Measurements from ENCODE around the gene ARHGAP35. TPM values are rescaled to one million over a fixed set of nuclear protein-coding genes. Genes with fewer than 3 reads are reported as not detected.
"Not testable (repeated sequence)": the region's sequence is repeated elsewhere in the genome, so short reads cannot be mapped to it uniquely, and the experiment has no call there.

Gene ARHGAP35
- total RNA-seq, 1 experiment from 2014 or later = 18.2 TPM

DNA sequence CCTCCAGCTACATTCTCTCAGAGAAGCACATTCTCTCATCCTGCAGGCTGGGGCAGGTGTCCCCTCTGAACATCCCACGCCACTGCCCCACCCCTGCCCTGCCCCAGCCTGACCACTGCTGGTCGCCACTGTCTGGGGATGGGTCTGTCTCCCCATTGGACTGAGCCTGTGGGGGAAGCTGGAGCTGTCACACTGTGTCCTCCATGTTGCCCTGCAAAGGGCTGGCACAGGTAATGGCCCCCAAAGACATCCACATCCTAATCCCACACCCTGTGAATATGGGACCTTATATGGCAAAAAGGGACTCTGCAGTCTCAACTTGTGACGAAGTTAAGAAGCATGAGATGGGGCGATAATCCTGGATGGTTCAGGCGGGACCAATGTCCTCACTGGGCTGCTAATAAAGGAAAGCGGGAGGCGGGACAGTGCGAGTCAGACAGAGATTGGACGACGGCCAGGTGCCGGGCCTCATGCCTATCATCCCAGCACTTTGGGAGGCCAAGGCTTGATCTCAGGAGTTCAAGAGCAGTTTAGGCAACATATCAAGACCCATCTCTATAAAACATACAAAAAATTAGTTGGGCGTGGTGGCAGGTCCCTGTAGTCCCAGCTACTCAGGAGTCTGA lies 19.2 kb upstream of the ARHGAP35 start:
- no peak for DNase-seq (ENCODE audit: extremely low read depth, low read depth)

DNA sequence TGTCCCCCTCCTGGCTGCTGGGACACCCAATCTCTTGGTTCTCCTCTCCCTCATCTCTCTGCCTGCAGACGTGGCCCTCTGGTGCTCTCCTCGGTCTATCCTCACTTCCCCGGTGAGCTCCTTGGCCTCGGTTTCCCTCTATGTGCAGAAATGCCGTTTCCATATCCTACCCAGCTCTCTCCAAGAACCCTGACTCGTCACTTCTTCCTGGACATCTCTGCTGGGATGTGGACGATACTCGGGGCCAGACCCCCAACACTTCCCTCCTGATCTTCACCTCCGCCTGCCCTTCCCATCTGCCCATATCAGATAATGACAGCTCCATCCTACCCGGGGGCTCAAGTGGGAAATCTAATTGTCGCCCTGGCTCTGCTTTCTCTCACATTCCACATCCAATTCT lies 18.0 kb upstream of the ARHGAP35 start:
- DNase-seq (ENCODE audit: extremely low read depth, low read depth) = no peak

DNA sequence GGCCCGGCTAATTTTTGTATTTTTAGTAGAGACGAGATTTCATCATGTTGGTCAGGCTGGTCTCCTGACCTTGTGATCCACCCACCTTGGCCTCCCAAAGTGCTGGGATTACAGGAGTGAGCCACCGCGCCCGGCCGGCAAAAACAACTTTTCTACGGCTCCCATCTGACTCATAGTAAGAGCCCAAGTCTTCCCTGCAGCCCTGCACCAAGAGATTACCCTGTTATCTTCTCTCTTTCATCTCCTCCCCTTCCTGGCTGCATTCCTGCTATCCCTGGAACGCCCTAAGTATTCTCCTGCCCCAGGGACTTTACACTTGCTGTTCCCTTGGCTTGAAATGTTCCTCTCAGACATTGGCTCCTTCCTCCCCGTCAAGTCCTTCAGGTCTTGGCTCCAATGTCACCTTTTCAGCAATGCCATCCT lies 16.7 kb upstream of the ARHGAP35 start:
- no peak for DNase-seq (ENCODE audit: extremely low read depth, low read depth)

DNA sequence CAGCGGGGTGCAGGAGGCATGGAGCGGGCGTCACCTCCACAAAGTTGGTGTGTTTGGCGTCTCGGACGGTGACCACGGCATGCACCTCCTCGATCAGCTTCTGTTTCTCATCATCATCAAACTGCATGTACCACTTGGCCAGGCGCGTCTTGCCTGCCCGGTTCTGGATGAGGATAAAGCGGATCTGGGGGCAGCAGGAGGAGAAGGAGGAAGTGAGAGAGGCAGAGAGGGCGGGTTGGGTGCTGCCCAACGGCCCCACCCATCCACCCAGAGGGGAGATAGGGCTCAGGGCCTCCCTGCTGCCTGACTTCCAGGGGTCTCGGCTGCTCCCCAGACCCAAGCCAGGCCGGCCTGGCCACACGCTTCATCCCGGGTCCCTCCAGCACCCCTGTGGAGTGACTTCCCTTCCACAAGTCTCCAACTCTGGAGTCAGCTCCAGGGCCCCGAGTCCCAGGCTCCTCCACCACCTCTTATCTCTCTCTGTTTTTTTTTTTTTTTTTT lies 14.8 kb upstream of the ARHGAP35 start:
- DNase-seq (ENCODE audit: extremely low read depth, low read depth) = no peak

DNA sequence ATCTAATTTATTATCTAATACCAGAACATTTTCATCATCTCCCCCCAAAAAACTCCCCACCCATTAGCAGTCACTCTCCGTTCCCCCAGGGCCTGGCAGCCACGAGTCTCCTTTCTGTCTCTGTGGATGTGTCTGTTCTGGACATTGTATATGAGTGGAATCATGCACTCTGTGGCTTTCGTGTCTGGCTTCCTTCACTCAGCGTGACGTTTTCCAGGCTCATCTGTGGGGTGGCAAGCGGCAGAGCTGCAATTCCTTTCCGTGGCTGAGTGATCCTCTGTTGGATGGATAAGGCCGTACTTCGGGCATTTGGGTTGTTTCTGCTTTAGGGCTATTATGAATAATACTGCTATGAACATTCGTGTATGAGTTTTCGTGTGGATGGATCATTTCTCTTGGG lies 13.3 kb upstream of the ARHGAP35 start:
- DNase-seq (ENCODE audit: extremely low read depth, low read depth) = no peak

DNA sequence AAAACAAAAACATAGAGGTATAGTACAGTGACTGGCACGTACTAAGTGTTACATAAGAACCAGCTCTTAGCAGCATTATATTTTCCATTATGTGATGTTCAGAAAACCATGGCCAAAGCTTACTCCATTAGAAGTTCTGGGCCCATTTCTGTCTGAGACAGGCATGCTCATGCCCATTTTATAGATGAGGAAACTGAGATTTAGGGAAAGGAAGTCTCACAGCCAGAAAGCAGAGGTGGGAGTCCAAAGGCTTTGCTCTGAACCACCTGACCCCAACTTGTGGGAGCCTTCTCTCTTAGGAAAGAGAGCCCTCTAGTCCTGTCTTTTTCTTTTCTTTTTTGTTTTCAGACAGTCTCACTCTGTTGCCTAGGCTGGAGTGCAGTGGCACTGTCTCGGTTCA lies 12.4 kb upstream of the ARHGAP35 start:
- DNase-seq (ENCODE audit: extremely low read depth, low read depth) = no peak

DNA sequence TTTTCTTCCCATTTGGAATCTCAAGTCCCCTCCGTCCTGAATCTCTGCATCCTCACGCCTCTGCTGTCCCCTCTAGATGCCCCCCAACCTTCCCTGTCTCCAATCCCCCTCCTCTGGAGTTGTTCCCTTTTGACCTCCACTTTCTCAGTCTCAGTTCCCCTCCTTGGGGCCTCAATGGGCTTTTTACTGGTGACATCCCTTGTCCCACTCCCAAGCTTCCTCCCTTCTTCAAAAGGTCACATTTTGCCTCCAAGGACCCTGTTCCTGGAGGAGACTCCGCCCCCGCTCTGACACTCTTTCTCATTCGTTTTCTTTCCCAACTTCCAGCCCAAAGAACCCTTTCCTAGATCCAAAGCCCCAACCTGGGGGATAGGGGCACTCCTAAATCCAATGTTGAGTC lies 11.2 kb upstream of the ARHGAP35 start:
- no peak for DNase-seq (ENCODE audit: extremely low read depth, low read depth)

DNA sequence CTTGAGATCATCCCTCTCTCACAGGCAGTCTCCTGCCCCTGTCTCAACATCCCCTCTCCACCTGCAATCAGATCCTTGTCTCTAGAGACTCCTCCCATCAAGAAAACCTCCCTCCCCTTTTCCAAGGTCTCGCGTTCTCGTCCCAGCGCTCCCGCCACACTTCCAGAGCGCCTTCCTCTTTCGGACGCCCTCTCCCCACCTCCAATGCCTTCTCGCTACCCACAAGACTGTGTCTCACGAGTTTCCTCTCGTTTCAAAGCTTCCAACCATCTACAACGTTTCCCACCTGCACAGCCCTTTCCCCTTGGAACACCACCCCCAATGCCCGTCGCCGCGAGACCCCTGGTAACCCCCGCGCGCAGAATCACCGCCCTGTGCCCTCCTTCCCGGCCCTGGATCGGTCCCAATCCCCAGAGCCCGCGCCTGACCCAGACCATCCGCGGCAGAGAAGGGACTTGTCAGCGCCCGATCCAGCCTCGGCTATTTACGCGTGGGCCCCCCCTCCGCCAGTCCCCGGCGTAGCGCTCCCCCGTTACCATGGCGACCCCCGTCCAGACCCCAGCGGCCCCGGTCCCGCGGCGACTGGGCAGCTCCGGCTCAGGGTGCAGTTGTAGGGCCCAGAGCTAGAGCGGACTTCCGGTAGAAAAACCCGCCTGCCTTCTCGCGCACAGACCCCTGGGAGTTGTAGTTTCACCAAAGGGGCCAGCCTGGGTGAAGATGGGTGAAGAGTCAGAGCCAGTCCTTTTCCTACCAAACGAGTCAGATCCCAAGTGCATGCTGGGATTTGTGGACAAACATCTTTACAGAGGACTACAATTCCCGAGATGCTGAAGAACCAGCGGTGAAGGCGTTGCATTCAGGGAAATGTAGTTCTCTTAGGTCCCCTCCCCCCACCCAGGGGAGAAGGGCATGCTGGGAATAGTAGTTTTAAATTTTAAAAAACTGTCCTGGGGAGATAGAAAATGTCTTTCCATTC lies 10.3 kb upstream of the ARHGAP35 start, which contains the start of gene AP2S1:
TSS of gene AP2S1 (minus strand) at position 619 of the 976 bp plus-strand sequence. CDS start at position 539, 80 bp downstream.
- DNase-seq (ENCODE audit: extremely low read depth, low read depth) = peak; percentile 96

DNA sequence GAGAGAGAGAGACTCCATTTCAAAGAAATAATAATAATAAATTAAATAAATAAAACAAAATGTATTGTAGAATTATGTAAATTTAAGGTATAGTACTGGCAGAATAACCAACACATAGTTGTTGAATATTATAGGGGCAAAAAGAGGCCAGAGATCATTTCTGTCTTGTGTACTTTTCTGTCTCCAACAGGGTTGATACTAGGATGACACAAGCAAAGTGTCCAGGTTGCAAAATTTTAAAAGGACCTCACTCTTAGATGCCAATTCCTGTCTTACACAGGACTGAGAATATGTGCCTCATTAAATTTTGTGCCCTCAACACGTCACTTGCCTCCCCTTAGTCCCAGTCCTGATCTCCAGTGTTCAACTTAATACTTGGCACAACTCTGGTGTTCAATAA lies 8.0 kb upstream of the ARHGAP35 start:
- no peak for DNase-seq (ENCODE audit: extremely low read depth, low read depth)

DNA sequence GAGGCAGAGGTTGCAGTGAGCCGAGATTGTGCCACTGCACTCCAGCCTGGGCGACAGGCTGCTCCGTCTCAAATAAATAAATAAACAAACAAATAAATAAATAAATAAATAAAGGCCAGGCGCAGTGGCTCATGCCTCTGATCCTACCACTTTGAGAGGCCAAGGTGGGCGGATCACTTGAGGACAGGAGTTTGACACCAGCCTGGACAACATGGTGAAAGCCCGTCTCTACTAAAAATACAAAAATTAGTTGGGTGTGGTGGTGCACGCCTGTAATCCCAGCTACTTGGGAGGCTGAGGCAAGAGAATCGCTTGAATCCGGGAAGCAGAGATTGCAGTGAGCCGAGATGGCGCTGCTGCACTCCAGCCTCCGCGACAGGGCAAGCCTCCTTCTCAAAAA lies 6.1 kb upstream of the ARHGAP35 start:
- DNase-seq (ENCODE audit: extremely low read depth, low read depth) = not testable (repeated sequence)

DNA sequence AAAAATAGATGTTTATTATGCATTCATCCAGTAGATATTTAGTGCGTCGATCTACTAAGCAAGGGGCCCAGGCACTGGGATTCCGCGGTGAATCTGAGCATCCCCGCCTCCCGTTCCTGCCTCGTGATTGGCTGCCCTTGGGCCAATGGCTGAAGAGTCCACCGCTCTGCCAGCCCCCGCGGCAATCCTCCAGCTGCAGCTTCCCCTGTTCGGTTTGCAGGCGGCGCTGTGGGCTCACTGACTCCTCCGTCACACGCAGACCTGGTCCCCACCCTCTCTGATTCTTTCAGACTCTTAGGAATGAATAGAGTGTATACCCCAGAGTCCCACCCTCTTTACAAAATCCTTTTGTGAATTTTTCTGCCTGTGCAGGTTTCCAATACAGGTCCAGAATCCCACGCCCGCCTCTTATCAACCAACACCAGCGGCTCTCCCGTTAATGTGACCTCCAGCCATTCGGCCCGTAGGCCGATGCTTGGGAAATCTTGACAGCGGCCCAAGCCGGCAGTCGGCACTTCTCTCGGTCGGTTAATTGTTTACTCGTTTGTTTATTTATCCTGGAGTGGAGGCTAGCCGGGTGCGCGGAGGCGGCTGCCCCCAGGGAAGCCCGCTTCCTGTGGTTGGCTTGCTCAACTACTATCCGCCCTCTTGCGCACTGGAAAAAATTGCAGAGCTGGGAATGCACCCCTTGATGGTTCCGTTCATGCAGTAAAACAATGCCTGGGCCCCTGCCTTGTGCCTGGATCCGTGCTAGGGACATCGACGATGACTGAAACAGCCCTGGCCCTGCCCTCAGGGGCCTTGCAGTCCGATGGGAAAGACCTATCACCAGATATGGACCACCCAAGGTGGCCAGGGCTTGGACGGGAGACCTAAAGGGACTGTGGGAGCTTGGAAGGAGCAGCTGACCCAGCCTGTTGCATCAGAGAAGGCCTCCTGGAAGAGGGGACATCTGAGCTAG lies 4.5 kb upstream of the ARHGAP35 start:
- DNase-seq (ENCODE audit: extremely low read depth, low read depth) = peak; percentile 89

DNA sequence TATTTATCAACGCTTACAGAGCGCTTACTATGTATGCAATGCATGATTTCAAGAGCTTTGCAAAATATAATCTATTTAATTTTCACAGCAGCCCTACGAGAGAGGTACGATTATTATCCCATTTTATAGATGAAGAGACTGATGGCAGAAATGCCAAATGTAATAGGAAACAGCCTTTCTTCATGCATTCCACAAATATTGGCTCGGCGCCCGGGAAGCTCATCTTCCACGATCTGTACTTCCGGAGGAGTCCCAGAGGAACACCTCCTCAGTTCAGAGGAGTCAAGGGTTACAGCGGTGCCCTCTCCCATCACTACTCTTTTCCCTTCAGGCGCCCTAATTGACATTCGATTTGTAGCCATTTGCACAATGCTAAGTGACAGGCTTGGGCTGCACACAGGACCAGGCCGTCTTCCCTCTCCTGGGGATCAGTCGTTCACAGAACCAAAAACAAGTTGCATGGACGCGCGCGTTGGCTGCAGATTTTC lies 1.1 kb upstream of the ARHGAP35 start:
- DNase-seq (ENCODE audit: extremely low read depth, low read depth) = no peak

DNA sequence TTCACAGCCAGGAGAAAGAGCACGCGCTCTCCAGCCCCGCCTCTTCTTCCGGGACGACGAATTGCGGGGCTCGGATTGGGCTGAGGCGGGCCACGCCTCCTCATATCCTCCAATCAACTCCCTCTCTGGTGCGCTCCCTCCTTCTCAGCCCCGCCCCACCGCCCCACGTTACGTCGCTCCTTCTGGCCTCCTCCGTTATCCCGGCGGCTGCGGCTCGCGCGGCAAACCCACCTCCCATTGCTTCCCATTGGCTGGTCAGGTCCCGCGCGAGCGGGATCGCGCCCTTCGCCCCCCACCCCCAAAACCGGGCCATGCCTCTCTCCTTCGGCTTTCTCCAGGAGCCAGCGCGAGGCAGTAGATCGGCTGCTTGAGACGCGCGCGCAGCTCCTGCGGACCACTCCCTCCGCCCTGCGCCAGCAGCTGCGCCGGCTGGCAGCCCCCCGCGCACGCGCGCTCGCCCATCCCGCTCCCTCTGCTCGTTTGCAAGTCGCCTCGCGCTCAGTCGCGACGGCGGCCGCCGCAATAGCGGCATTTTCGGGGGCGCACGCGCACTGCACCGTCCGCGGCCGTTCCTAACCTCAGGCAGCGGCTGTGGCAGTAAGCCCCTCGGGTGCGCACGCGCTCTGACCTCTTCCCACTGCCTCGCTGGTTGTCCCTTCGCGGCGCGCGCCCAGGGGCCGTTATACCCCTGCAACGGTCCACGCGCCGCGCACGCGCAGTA lies 512 bp upstream of the ARHGAP35 start:
- peak; percentile 95 for DNase-seq (ENCODE audit: extremely low read depth, low read depth)

DNA sequence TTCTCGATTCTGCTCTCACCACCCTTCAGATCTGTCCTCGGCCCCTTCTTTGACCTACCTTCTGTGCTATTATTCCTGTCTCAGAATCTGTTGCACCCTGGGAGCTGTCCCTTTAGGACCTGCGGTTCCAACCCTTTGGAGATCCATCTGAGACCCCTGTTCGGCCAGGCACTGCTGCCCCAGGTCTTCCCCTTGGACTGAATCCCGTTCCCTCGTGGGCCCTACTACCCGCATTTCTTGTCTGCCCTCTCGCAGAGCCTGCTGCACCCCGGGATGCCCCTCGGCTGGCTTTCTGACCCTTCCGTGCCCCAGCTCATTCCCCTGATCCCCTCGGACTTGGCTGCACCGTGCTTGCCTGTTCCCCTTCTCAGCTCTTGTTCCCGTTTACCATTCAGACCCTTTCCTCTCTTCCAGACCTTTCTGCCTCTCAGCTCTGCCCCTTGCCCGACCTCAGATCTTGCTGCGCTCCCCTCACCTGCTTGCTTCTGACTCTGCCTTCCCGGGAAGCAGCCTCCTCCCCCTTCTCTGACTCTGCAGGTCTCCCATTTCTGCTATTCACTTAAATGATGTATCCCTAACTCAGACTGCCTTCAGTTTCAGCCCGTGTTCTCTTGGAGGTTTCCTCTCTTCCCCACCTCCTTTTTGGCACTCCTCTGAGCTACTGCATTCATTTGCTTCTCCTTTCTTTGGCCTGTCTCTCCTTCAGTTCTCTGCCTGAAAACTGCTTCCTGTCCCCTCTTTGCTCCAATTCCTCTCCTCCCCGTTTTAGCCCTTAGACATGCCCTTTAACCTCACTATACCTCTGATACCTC lies 1.1 kb downstream of the ARHGAP35 start:
- no peak for DNase-seq (ENCODE audit: extremely low read depth, low read depth)

DNA sequence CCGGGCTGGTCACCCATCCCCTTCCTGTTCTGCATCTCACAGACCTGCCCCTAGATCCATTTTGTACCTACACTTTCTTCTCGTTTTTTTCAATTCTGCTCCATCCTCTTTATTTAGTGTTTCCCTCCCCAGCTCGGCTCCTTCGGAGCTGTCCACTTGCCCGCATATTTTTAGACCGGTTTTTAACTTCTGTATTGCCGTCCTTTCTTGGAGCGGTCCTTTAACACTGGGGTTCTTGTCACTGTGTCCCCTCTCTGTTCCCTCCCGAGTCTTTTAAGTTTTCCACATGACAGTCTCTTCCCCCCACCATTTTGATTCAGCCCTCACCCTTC lies 1.7 kb downstream of the ARHGAP35 start:
- DNase-seq (ENCODE audit: extremely low read depth, low read depth) = no peak

DNA sequence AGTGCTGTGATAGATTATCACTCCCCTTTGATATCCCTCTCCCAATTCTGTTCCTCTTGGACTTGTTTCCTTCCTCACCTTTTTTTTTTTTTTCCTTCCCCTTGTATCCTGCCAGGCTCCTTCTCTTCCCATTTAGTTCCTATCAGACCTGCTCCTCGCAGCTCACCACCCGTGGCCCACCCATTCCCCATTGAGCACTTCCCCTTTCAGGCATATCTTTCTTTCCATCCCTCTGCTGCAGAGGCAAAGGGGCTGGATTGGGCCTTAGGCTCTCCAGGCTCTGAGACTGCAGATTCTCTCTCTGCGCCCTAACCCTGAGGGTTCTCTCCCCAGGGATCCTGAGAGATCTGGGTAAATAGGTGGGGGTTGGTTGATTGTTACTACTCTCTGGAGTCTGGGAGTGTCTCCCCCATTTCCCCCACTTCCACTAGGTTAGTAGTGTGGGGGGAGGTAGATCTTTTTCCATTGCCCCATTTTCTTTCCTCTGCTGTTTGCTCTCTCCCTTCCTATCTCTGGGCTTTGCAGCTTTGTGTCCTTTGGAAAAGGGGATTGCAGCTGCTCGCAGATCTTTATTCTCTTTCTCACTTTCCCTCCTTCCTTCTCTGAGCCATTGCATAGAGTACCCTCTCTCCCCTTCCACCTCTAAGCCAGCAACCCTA lies 2.3 kb downstream of the ARHGAP35 start:
- DNase-seq (ENCODE audit: extremely low read depth, low read depth) = no peak

DNA sequence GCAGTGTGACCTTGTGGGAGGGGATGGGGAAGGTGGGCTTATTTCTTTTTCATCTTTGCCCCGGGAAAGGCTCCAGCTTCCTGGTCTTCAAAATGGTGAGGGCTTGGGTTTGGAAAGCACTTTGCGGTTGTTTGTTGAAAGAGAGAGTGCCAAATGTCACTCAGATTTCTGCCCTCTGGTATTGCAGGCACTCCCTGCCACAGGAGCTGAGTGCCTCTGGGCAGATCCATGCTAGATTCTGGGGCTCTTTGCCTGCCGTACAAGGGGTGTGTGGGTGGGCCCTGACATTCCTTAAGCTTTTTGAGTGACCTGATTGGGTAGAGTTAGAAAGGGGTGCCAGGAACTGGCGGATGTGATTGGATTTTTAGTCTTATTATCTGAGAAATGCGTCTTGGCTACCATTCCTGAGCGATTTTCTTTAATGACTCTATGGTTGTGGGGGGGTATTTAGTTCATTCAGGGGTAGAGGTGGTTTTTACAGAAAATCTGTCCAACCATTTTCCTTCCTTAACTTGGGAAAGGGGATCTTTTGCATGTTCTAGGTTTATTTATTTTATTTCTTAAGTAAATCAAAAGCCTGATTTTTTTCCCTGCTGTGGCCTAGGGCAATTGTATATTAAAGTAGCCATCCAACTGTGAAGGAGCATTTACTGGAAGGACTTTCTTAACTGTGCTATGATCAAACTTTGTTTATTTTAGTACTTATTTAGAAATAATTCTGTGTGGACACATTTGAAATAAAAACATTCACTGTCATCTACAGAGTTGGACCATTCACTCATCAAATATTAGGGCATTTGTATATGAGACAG lies 3.2 kb downstream of the ARHGAP35 start:
- no peak for DNase-seq (ENCODE audit: extremely low read depth, low read depth)

All from NCI-H460 (cell line).